Umbilical cord (tissue), 2 donors: ENCODE data around the gene TARS3. TPM values are rescaled to one million over a fixed set of nuclear protein-coding genes. Genes with fewer than 3 reads are reported as not detected.

Experiments
- DNase-seq: peaks from one replicate; pipeline ENCODE4 v3.0.0-alpha.2; 2015; ENCODE audit warnings: low spot score
- total RNA-seq: library from RNA; depleted of rRNA; stranded (reverse); fragments of >200 nt; gene quantifications from one replicate; pipeline ENCODE4 v1.2.3, GENCODE V29; 2014; ENCODE audit warnings: low replicate concordance; ENCODE audit not compliant: insufficient read depth

The TARS3 gene
- total RNA-seq, 1 donor from 2014 or later: 15.9 TPM

- no peak for DNase-seq
These were observed 117.2 kb downstream of the TARS3 start for GRCh38 chr15:101607108-101607507.

- DNase-seq: no peak
These were observed 120.0 kb downstream of the TARS3 start for GRCh38 chr15:101604124-101604874.

Other genes with a start within 250 kb of the TARS3 start
- gene PCSK6, start 234.8 kb downstream of the TARS3 start, total RNA-seq: 22.6 TPM
- gene TM2D3, start 72.1 kb downstream of the TARS3 start, total RNA-seq: 74.2 TPM
- 2.9 TPM for gene OR4F6, start 79.0 kb upstream of the TARS3 start, total RNA-seq
- gene OR4F15, start 87.7 kb upstream of the TARS3 start, total RNA-seq: 2.9 TPM